ENCODE data around the gene MYOM1. TPM values are rescaled to one million over a fixed set of nuclear protein-coding genes. Genes with fewer than 3 reads are reported as not detected.

MYOM1 gene
- total RNA-seq, 1 donor from 2014 or later, result 2.4 TPM

- intact Hi-C loops (cut with micrococcal nuclease), result no loop called here
- H3K9me3 Mint-ChIP-seq, result peaks cover 11% of the 10 kb centered on the region
- no peak for DNase-seq (ENCODE audit: low spot score)
These were observed 78.7 kb downstream of the MYOM1 start for GRCh38 chr18:3140986-3141639.

GRCh38 chr18:3140342-3140741 lies 79.4 kb downstream of the MYOM1 start:
- Mint-ChIP-seq H3K4me3 (ENCODE audit: low read depth) (no peak overlapping the region), H3K27ac (no peak overlapping the region), H3K9me3 (peaks cover 11% of the 10 kb centered on the region), H3K36me3 (ENCODE audit: low read depth) (peaks cover 6% of the 10 kb centered on the region), H3K4me1 (ENCODE audit: low read depth) (no peaks in the 10 kb centered on the region), H3K27me3 (ENCODE audit: low read depth) (peaks cover 1% of the 10 kb centered on the region)
- intact Hi-C loops (cut with micrococcal nuclease), result no loop called here
- no peak for DNase-seq (ENCODE audit: low spot score)

More at GRCh38 chr18:3140986-3141639, 78.7 kb downstream of the MYOM1 start:
- H3K27ac Mint-ChIP-seq, result no peak overlapping the region
- H3K4me1 Mint-ChIP-seq (ENCODE audit: low read depth), result no peaks in the 10 kb centered on the region
- peaks cover 1% of the 10 kb centered on the region for H3K27me3 Mint-ChIP-seq (ENCODE audit: low read depth)
- H3K36me3 Mint-ChIP-seq (ENCODE audit: low read depth), result peaks cover 6% of the 10 kb centered on the region
- H3K4me3 Mint-ChIP-seq (ENCODE audit: low read depth), result no peak overlapping the region

GRCh38 chr18:3139406-3139805 lies 80.4 kb downstream of the MYOM1 start:
- Mint-ChIP-seq H3K27me3 (ENCODE audit: low read depth) (peaks cover 1% of the 10 kb centered on the region), H3K36me3 (ENCODE audit: low read depth) (peaks cover 6% of the 10 kb centered on the region), H3K27ac (no peak overlapping the region), H3K4me3 (ENCODE audit: low read depth) (no peak overlapping the region), H3K9me3 (peaks cover 11% of the 10 kb centered on the region), H3K4me1 (ENCODE audit: low read depth) (no peaks in the 10 kb centered on the region)
- intact Hi-C loops (cut with micrococcal nuclease), result no loop called here
- DNase-seq (ENCODE audit: low spot score), result no peak

GRCh38 chr18:3138274-3138975 lies 81.3 kb downstream of the MYOM1 start:
- Mint-ChIP-seq H3K4me3 (ENCODE audit: low read depth) (no peak overlapping the region), H3K4me1 (ENCODE audit: low read depth) (no peaks in the 10 kb centered on the region), H3K27me3 (ENCODE audit: low read depth) (peaks cover 1% of the 10 kb centered on the region), H3K36me3 (ENCODE audit: low read depth) (peaks cover 6% of the 10 kb centered on the region), H3K27ac (no peak overlapping the region), H3K9me3 (peaks cover 10% of the 10 kb centered on the region)
- intact Hi-C loops (cut with micrococcal nuclease), result no loop called here
- no peak for DNase-seq (ENCODE audit: low spot score)

- intact Hi-C loops (cut with micrococcal nuclease), result no loop called here
- Mint-ChIP-seq H3K9me3 (no peaks in the 10 kb centered on the region), H3K4me3 (ENCODE audit: low read depth) (no peak overlapping the region), H3K27ac (no peak overlapping the region), H3K36me3 (ENCODE audit: low read depth) (no peaks in the 10 kb centered on the region), H3K4me1 (ENCODE audit: low read depth) (no peaks in the 10 kb centered on the region), H3K27me3 (ENCODE audit: low read depth) (peaks cover 1% of the 10 kb centered on the region)
- no peak for DNase-seq (ENCODE audit: low spot score)
These were observed 84.2 kb downstream of the MYOM1 start for GRCh38 chr18:3135536-3135935.

GRCh38 chr18:3132700-3133099 lies 87.1 kb downstream of the MYOM1 start:
- DNase-seq (ENCODE audit: low spot score), result no peak
- H3K4me3 Mint-ChIP-seq (ENCODE audit: low read depth), result no peak overlapping the region
- H3K9me3 Mint-ChIP-seq, result no peaks in the 10 kb centered on the region
- peaks cover 6% of the 10 kb centered on the region for H3K4me1 Mint-ChIP-seq (ENCODE audit: low read depth)
- no peaks in the 10 kb centered on the region for H3K27me3 Mint-ChIP-seq (ENCODE audit: low read depth)
- no peak overlapping the region for H3K27ac Mint-ChIP-seq
- H3K36me3 Mint-ChIP-seq (ENCODE audit: low read depth), result no peaks in the 10 kb centered on the region
- intact Hi-C loops (cut with micrococcal nuclease), result no loop called here

- Mint-ChIP-seq H3K4me1 (ENCODE audit: low read depth) (peaks cover 6% of the 10 kb centered on the region), H3K4me3 (ENCODE audit: low read depth) (no peak overlapping the region), H3K27ac (no peak overlapping the region), H3K9me3 (no peaks in the 10 kb centered on the region), H3K27me3 (ENCODE audit: low read depth) (no peaks in the 10 kb centered on the region), H3K36me3 (ENCODE audit: low read depth) (no peaks in the 10 kb centered on the region)
- intact Hi-C loops (cut with micrococcal nuclease), result no loop called here
- no peak for DNase-seq (ENCODE audit: low spot score)
These were observed 89.4 kb downstream of the MYOM1 start for GRCh38 chr18:3130344-3130743.

- Mint-ChIP-seq H3K27ac (no peak overlapping the region), H3K9me3 (peaks cover 7% of the 10 kb centered on the region)
- intact Hi-C loops (cut with micrococcal nuclease), result loop anchor here (1.0 to 5.0 kb wide), 4 partner anchors 67 to 197 kb away; partner anchors contain the start of gene LPIN2
These were observed 90.5 kb downstream of the MYOM1 start for GRCh38 chr18:3129053-3129864.

GRCh38 chr18:3126457-3127097 lies 93.2 kb downstream of the MYOM1 start:
- Mint-ChIP-seq H3K27ac (no peak overlapping the region), H3K27me3 (ENCODE audit: low read depth) (no peaks in the 10 kb centered on the region)
- intact Hi-C loops (cut with micrococcal nuclease), result loop anchor here (5.0 kb wide), 2 partner anchors 64 to 114 kb away; partner anchors contain the start of gene LPIN2

More at GRCh38 chr18:3129053-3129864, 90.5 kb downstream of the MYOM1 start:
- Mint-ChIP-seq H3K4me3 (ENCODE audit: low read depth) (no peak overlapping the region), H3K36me3 (ENCODE audit: low read depth) (no peaks in the 10 kb centered on the region), H3K4me1 (ENCODE audit: low read depth) (peaks cover 6% of the 10 kb centered on the region), H3K27me3 (ENCODE audit: low read depth) (no peaks in the 10 kb centered on the region)
- DNase-seq (ENCODE audit: low spot score), result peak; percentile 72

GRCh38 chr18:3124822-3125221 lies 94.9 kb downstream of the MYOM1 start:
- Mint-ChIP-seq H3K27me3 (ENCODE audit: low read depth) (no peaks in the 10 kb centered on the region), H3K9me3 (peaks cover 7% of the 10 kb centered on the region), H3K4me1 (ENCODE audit: low read depth) (peaks cover 6% of the 10 kb centered on the region), H3K36me3 (ENCODE audit: low read depth) (no peaks in the 10 kb centered on the region), H3K4me3 (ENCODE audit: low read depth) (no peak overlapping the region), H3K27ac (no peak overlapping the region)
- intact Hi-C loops (cut with micrococcal nuclease), result loop anchor here (5.0 kb wide), 2 partner anchors 63 to 113 kb away; partner anchors contain the start of gene LPIN2
- no peak for DNase-seq (ENCODE audit: low spot score)

More at GRCh38 chr18:3126457-3127097, 93.2 kb downstream of the MYOM1 start:
- H3K4me3 Mint-ChIP-seq (ENCODE audit: low read depth), result no peak overlapping the region
- peaks cover 7% of the 10 kb centered on the region for H3K9me3 Mint-ChIP-seq
- no peaks in the 10 kb centered on the region for H3K36me3 Mint-ChIP-seq (ENCODE audit: low read depth)
- no peak for DNase-seq (ENCODE audit: low spot score)
- H3K4me1 Mint-ChIP-seq (ENCODE audit: low read depth), result peaks cover 6% of the 10 kb centered on the region

GRCh38 chr18:3122851-3123250 lies 96.9 kb downstream of the MYOM1 start:
- no peak for DNase-seq (ENCODE audit: low spot score)
- Mint-ChIP-seq H3K9me3 (peaks cover 7% of the 10 kb centered on the region), H3K4me3 (ENCODE audit: low read depth) (no peak overlapping the region), H3K27me3 (ENCODE audit: low read depth) (no peaks in the 10 kb centered on the region), H3K4me1 (ENCODE audit: low read depth) (no peaks in the 10 kb centered on the region), H3K27ac (no peak overlapping the region), H3K36me3 (ENCODE audit: low read depth) (no peaks in the 10 kb centered on the region)
- intact Hi-C loops (cut with micrococcal nuclease), result no loop called here

- no peak for DNase-seq (ENCODE audit: low spot score)
- H3K27ac Mint-ChIP-seq, result no peak overlapping the region
- no peaks in the 10 kb centered on the region for H3K27me3 Mint-ChIP-seq (ENCODE audit: low read depth)
- intact Hi-C loops (cut with micrococcal nuclease), result no loop called here
- no peak overlapping the region for H3K4me3 Mint-ChIP-seq (ENCODE audit: low read depth)
- no peaks in the 10 kb centered on the region for H3K36me3 Mint-ChIP-seq (ENCODE audit: low read depth)
- no peaks in the 10 kb centered on the region for H3K4me1 Mint-ChIP-seq (ENCODE audit: low read depth)
- peaks cover 7% of the 10 kb centered on the region for H3K9me3 Mint-ChIP-seq
These were observed 98.5 kb downstream of the MYOM1 start for GRCh38 chr18:3121259-3121658.

Data from activated T-helper 2 cell treated with anti-CD3 and anti-CD28 coated beads, Interferon-gamma antibody, Interleukin-2, Interleukin-4, amounts not matched to agents 10 μg/mL and 5 μg/mL and 100 μg/mL, durations not matched to agents 14 hours and 24 hours and 36 hours (primary cell).